Fibroblast of mammary gland (primary cell): ENCODE data around the gene CSNK1D.

Source experiments
- DNase-seq: peaks from one replicate; pipeline ENCODE4 v3.0.0-alpha.2; 2010; ENCODE audit warnings: low read depth
- H3K4me3 ChIP-seq: 2 replicates; pipeline ENCODE4 v1.5.1; 2011; ENCODE audit warnings: low read depth, mild to moderate bottlenecking, low read length, moderate library complexity; ENCODE audit not compliant: control insufficient read depth
- TF ChIP-seq, protein P1 (sequence below): conservative IDR thresholded peaks from 2 replicates; pipeline ENCODE4 v1.5.1; 2011; ENCODE audit warnings: low read depth, low read length, inconsistent platforms; ENCODE audit not compliant: control insufficient read depth, insufficient read depth

The CSNK1D gene

DNA sequence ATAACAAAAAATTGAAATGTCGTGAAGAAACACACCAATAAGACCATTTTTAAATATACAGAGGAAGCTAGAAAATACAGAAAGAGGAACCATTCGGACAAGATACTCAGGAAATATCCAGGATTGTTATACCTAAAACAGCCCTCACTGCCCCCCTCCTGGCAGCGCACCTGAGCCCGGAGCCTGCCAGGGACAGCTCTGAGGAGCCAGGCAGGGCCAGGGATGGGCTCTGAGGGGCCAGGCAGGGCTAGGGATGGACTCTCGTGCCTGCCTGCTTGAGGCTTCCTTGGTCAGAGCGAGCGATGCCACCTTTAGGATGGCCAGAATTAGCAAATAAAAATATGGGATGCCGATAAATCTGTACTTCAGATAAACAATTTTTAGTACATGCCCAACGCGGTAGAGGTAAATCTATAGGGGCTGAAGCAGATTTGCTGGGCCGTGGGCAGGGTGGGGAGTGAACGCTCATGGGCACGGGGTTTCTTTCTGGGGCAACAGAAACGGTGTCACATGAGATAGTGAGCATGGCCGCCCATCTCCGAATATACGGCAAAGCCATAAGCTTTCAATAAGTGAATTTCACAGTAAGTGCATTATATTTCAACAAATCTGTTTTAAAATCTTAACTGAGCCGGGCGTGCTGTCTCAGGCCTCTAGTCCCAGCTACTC is 18.2 kb upstream of the CSNK1D start:
- H3K4me3 ChIP-seq: peak overlapping the region; percentile 62
- TF ChIP-seq, protein P1, sequence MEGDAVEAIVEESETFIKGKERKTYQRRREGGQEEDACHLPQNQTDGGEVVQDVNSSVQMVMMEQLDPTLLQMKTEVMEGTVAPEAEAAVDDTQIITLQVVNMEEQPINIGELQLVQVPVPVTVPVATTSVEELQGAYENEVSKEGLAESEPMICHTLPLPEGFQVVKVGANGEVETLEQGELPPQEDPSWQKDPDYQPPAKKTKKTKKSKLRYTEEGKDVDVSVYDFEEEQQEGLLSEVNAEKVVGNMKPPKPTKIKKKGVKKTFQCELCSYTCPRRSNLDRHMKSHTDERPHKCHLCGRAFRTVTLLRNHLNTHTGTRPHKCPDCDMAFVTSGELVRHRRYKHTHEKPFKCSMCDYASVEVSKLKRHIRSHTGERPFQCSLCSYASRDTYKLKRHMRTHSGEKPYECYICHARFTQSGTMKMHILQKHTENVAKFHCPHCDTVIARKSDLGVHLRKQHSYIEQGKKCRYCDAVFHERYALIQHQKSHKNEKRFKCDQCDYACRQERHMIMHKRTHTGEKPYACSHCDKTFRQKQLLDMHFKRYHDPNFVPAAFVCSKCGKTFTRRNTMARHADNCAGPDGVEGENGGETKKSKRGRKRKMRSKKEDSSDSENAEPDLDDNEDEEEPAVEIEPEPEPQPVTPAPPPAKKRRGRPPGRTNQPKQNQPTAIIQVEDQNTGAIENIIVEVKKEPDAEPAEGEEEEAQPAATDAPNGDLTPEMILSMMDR: no peak
- DNase-seq: no peak

DNA sequence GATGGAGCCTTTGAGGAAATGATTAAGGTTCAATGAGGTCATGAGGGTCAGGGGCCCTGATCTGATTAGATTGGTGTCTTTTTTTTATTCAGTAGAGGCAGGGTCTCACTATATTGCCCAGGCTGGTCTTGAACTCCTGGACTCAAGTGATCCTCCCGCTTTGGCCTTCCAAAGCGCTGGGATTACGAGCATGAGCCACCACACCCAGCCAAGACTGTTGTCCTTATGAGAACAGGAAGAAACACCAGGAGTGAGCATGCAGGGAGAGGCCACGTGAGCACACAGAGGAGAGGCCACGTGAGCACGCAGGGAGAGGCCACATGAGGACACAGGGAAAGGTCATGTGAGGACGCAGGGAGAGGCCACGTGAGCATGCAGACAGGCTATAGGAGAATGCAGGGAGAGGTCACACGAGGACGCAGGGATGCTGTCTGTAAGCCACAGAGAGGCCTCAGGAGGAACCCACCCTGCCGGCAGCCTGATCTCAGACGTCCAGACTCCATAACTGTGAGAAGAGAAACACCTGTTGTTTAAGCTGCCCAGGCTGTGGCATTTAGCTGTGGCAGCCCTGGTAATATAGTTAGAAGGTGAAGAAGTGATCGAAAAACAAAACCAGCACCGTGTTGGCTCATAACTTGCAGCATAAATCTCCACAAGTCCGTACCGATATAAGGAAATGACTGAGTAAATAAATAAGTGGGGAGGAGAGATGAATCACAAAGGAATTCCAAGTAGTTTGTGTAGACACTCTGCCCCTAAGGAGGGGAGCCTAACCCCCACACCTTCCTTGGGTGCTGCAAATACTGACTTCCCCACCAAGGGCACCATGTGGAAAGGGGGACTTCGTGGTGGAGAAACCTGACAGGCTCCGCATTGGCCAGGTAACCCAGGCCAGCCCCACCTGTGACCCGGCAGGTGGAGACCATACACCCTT is 14.6 kb upstream of the CSNK1D start:
- TF ChIP-seq, protein P1: no peak
- H3K4me3 ChIP-seq: no peak overlapping the region
- DNase-seq: peak; percentile 97

DNA sequence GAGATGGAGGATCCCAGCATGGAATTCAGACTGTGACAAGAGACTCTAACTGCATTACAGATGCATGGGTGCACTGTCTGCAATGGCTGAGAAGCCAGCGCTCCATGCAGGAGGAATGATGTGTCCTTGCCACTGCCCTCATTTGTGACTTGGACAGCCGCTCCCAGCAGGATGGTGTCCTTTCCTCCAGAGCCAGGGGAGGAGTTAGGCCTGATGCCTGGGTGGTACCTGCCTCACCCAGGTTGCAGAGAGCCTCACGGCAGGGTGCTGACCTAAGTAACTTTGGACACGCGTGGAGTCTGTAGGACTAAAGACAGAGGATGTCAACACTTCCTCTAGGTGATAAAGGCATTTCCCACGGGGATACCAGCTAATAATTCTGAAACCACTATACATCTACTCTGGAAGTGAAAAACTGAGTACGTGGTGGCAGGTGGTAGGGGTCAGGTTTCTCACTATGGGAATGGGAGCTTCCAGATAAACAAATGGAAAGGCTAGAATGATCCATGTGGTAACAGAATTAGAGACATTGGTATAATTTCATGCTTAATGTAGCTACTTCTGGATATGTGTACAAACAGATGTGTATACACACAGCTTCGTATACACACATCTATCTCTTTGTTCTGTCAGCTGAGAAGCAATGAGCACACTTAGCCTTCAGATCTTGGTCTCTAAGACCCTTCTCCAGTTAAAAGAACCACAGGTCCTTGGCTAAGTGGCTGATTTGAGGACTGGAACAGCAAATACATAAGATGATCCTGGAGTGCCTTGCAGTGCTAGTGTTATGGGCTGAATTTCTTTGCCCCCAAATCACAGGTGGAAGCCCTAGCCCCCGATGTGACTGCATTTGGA is 13.7 kb upstream of the CSNK1D start:
- no peak overlapping the region for H3K4me3 ChIP-seq
- DNase-seq: no peak
- TF ChIP-seq, protein P1: no peak

DNA sequence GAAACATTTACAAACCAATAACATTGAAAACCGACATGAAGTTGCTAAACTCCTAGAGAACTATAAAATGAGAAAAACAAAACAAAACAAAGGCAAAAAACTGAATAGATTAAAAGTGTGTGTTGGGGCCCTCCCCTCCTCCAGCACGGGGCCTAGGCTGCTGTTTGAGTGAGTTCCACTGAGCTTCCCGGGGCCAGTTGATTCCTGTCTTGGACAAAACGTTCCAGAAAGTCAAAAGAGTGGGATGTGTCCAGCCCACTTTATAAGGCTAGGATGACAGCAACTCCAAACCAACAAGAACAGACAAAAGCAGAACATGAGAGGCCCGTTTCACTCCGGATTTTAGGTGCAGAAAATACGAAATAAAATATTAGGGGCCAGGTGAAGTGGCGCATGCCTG is 11.6 kb upstream of the CSNK1D start:
- TF ChIP-seq, protein P1: no peak
- no peak overlapping the region for H3K4me3 ChIP-seq
- peak; percentile 48 for DNase-seq

DNA sequence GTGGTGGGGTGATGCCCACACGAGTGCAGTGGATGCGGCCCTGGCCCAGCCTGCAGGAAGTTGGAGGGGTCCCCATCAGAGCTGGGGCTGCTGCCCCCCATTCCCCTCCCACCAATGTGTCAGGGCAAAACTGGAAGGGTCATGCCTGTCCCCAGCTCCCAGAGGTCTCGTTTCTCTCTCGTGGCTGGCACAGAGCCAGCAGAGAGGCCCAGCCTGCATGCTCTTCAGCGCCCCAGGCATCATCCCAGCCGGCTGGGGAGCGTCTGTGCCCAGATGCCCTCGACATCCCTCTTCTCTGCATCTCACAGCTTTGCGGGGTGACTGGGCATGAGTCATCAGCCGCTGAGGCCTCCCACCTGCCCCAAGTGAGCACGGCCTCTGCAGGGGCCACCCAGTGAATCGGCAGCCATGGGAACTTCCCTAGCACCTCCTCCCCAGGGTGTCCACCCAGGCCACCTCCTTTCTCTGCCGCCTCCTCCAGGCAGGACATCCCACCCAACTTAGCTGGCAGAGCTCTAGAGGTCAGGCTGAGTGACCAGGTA is 9.8 kb upstream of the CSNK1D start:
- H3K4me3 ChIP-seq: no peak overlapping the region
- peak; percentile 88 for DNase-seq
- TF ChIP-seq, protein P1: no peak
